Non-pigmented ciliary epithelial cell (primary cell): ENCODE data around the gene PIWIL4.
"Not testable (repeated sequence)": the region's sequence is repeated elsewhere in the genome, so short reads cannot be mapped to it uniquely, and the experiment has no call there.

Source experiments
- DNase-seq: peaks from one replicate; pipeline ENCODE4 v3.0.0-alpha.2; 2010; ENCODE audit warnings: low read depth

PIWIL4 gene

DNA sequence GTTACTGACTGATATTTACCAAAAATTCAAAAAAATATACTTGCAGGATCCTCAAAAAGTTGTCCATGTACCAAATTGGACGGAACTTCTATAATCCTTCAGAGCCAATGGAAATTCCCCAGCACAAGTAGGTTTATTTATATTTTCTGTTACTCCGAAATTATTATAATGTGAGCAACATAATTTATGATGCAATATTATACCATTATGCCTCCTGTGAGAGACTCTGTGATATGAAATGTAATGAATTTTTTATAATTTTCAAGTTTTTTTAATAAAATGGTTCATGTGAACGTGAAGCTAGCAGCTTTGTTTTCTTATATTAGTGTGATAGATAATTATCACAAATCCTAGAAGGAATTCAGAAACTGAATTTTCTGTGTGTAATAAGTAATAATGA lies 18.2 kb downstream of the PIWIL4 start:
- no peak for DNase-seq

DNA sequence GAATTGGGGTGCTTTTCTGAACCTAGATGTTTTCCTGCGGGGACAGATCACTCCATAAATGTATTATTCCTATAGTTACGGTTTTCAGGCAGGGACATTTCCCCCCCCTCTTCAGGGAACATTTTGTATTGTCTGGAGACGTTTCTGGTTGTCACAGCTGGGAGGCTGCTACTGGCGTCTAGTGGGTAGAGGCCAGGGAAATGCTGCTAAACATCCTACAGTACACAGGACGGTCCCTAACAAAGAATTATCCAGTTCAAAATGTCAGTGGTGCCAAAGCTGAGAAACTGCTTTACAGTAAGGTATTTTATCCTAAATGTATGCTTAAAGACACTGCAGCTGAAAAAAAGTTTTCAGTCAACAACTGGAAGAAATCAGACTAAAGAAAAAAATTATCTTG lies 19.4 kb downstream of the PIWIL4 start:
- no peak for DNase-seq

DNA sequence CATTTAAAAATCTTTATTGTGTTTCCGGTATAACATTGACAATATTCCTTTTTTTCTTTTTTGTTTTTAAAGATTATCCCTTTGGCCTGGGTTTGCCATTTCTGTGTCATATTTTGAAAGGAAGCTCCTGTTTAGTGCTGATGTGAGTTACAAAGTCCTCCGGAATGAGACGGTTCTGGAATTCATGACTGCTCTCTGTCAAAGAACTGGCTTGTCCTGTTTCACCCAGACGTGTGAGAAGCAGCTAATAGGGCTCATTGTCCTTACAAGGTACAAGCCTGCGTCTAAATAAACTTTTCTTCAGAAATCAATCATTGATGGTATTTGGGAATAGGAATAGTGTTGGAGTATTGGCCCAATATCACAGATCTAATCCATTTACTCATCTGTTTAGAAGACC lies 19.8 kb downstream of the PIWIL4 start:
- no peak for DNase-seq

DNA sequence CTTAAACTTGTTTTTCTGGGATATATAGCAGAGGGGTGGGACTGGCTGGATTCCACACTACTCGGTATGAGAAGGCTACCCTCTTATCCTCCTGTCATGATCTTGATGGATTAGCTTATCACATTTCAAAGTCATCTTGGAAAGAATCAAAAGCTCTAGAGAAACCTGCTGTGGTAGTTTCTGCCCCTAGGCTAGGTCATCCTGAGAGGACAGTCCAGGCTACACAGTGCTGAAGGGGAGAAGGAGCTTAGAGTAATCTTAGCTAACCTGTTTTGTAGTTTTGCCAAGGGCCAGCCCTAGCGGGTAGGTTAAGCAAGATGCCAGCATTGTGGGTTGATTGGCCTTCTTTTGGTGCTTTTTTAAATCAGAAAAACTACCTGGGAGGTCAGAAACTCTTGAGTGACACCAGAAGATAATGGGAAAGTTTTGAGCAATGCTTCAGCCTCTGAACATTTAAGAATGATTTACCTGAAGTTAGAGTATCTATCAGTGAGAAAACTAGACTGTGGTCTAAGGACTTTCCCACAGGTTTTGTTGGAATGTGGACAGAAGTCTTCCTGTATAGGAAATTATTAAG lies 21.3 kb downstream of the PIWIL4 start:
- DNase-seq, result no peak

DNA sequence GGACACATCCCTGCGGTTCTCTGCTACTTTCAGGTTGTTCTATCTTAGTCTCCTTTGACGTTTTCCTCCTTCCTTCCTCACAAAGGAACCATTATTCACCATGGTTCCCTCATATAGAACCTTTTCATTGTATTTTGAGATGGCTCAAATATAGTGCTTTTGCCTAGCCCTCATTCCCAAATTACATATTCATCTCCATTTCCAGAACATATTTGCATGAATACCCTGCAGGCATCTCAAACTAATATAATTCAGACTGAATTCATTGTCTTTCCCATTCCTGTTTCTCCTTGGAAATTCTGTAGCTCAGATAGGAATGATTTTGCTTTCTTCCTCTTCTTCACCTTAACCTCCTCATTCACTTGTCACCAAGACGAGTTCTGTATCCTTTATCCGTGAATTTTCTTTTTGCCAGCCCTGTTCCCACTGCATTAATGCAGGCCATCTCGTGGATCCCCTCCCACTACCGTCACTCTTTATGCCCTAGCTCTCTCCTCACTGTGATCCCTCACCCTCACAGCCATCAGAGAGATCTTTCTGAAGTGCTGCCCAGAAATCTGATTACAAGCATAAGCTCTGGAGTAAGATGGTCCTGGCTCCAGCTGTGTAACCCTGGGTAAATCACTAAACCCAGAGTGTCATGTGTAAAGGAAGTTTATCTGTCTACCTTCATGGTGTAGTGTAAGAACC lies 23.3 kb downstream of the PIWIL4 start:
- DNase-seq, result no peak

DNA sequence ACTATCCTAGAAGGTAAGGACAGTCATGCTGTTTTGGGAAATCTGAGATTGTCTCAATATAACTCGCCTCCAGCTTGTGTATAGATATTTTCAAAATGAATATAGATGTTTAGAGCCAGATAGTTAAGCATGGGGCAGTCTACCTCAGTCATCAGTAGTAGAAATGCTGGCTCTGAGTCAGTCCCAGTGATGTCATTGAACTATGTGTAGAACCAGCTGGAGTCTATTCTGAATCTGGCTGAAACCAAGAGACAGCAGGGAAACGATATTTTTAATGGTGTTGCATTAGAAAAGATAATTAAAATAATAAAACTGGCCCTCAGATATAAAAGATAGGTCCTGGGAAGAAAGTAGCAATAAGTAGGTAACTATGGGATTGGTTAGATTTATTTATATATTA lies 25.9 kb downstream of the PIWIL4 start:
- DNase-seq, result no peak

DNA sequence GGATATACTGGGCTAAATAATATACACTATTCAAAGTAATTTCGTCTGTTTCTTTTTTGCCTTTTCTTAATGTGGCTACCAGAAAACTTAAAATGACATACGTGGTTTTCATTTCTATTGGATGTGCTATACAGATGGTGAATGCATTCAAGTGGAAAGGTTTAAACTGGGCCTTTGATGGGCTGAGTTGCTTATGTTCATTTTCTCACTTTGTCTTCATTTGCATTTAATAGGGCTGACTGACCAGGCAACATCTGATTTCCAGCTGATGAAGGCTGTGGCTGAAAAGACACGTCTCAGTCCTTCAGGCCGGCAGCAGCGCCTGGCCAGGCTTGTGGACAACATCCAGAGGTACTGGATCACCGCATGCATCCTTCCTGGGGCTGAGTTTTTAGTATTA lies 27.9 kb downstream of the PIWIL4 start:
- DNase-seq, result no peak

DNA sequence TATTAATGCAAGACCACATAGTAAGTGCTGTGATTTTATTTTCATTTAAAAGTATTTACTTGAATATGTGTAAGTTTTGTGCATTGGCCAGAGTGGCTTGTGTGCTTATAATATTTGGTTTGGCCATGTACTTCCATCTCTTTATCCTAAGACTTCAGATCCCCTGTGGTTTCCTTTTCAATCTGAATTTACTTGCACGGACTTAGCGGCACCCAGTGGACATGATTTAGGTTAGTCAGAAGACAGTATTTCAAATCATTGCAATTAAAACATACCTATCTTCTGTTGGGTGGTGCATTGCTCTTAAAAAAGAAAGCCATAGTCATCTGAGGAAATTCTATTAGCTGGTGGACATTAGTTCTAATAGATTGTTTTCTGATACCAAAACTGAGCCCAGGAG lies 30.7 kb downstream of the PIWIL4 start:
- DNase-seq, result no peak

DNA sequence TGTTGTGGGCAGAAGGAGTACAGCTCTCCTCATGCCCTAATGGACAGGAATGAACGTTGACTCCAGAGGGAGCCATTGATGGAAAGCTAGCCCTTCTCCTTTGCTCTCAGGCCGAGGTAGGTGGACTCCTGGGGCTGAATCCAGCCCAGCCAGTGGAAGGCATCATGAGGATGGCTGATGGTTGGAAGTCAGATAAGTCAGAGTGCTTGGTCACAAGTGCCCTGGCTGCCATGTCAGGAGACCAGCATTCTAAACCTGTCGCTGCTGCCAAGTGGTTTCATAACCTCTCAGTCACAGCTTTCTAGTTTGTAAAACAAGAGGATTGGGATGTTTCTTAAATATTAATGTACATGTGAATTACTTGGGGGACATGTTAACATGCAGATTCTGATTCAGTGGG lies 32.3 kb downstream of the PIWIL4 start:
- DNase-seq, result no peak

DNA sequence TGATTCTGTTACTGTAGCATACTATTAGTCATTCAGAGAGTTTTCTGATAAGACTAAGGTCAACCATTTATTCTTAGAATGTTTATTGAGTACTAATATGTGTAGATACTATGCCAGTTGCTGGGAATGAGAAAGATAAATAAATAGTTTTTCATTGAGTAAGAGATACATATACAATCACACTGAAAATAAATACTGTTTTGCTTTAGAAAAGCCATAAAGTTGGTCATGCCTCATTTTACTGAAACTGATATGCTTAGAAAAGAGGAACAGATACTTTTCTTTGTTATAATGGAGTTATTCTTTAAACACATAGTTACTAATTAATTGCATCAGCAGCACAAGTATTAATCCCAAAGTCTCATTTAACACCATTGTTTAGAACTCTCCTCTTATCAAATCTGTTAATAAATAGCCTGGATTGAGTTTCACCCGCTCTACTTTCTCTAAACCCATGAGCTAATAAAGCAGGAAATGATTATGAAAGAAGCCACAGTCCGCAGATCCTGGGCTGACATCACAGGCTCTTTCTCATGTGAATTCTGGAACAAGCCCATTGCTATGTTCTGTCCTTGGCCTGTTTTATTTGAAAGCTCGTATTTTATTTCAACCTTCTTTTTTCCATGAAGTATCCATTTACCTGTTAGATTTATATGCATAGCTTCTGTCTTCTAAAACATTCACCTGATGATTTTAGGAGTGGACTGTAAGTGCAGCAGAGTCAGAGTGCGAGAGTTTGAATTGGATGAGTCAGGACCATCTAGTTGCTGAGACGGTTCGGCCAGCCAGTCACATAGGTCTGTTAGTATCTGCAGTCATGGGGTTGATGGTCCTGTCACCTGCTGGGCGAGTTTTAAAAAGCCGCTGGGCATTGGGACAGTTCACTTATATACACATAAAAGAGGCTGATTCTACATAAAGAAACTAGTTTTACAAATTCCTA lies 35.5 kb downstream of the PIWIL4 start:
- DNase-seq, result no peak

DNA sequence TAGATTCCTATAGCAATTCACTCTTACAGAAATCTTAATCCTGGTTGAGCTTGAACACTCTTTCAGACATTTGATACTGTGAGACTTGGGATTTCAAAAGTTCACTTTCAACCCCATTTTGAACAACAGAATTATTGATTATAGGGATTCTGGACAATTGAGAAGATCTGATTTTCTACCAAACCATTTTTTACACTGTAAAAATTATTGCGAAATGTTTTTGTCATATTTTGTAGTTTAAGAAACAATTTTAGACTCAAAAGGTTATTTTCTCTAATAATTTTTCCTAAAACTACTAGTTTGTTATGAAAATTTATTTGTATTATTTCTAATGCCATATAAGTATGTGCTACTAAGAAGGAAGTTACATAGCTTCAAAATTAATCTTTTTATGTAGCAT lies 36.4 kb downstream of the PIWIL4 start:
- no peak for DNase-seq

DNA sequence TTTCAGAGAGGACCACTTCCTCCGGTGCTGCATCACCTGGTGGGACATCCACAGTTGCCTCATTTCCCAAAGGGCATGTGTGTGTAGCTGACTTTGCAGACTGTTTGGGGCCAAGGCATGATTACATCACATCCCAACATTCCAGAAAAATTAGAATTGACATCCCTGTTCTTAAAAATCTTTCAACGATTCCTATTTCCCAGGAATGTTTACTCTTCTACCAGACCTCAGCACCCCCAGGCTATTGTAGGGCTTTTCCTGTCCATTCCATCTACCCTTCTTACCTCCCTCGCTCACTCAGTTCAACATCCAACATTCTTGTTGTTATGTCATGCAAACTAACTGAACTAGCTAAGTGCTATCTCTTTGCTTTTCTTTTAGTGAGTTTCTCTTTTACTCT lies 37.3 kb downstream of the PIWIL4 start:
- DNase-seq, result no peak

DNA sequence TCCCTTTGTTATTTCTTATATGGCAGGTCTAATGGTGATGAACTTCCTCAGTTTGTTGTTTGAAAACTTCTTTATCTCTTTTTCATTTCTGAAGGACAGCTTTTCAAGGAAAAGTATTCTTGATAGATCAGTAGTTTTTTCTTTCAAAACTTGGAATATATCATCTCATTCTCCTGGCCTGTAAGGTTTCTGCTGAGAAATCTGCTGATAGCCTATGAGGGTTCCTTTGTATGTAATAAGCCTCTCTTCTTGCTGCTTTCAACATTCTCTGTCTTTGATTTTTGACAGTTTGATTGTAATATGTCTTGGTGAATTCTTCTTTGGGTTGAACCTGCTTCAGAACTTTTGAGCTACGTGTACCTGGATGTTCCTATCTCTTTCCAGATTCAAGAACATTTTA lies 46.0 kb downstream of the PIWIL4 start:
- no peak for DNase-seq

DNA sequence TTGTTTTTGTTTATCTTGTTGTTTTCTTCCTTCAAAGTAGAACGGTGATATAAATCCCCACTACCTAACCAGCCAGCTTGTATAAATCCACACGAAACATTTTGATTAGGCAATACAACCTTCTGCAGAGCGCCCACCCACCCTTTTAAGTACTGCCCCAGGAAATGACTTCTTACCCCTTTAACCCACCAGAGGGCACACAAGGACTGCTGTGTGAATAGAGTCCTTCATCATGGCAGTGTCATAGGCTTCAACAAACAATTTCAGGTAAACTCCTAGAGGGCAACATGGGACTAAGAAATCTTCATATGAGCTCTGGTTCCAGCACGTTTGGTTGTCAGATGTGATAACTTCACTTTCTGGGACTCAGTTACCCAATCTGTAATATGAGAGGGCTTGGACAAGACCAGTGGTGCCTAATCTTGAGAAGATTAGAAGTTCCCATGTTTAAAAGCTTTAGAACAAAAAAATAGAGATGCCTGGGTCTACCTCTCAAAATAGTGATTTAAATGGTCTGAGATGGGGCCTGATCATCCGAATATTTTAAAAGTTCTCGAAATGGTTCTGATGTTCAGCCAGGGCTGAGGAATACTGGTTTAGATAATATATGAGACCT lies 56.1 kb downstream of the PIWIL4 start:
- DNase-seq, result peak; percentile 60

DNA sequence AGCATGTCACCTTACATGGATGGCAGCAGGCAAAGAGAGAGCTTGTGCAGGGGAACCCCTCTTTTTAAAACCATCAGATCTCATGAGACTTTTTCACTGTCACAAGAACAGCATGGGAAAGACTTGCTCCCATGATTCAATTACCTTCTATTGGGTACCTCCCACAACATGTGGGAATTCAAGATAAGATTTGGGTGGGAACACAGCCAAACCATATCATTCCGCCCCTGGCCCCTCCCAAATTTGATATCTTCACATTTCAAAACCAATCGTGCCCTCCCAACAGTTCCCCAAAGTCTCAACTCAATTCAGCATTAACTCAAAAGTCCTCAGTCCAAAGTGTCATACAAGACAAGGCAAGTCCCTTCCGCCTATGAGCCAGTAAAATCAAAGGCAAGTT lies 58.3 kb downstream of the PIWIL4 start:
- not testable (repeated sequence) for DNase-seq

DNA sequence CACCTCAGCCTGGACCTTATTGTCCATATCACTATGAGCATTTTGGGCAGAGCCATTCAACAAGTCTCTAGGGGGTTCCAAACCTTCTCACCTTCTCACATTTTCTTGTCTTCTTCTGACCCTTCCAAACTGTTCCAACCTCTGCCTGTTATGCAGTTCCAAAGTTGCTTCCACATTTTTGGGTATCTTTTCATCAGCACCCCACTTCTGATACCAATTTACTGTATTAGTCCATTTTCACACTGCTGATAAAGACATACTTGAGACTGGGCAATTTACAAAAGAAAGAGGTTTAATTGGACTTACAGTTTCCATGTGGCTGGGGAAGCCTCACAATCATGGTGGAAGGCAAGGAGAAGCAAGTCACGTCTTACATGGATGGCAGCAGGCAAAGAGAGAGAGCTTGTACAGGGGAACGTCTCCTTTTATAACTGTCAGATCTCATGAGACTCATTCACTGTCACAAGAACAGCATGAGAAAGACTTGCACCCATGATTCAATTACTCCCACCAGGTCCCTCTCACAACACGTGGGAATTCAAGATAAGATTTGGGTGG lies 59.9 kb downstream of the PIWIL4 start:
- DNase-seq, result not testable (repeated sequence)

DNA sequence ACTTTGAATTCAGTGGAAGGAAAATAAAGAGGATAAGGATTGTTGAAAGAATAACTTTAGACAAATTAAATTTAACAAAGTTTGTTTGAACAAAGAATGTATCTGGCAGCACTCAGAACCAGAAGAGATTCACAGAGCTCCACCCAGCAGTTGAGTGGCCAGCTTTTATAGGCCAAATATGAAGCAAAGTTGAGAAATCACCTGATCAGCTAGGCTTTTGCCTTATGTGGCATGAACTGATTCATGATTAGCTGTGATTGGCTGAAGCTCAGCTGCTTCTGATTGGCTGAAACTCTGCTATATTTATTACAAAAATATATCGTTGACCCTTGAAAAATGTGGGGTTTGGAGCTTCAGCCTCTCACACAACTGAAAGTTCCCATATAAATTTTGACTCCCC lies 62.6 kb downstream of the PIWIL4 start:
- no peak for DNase-seq

DNA sequence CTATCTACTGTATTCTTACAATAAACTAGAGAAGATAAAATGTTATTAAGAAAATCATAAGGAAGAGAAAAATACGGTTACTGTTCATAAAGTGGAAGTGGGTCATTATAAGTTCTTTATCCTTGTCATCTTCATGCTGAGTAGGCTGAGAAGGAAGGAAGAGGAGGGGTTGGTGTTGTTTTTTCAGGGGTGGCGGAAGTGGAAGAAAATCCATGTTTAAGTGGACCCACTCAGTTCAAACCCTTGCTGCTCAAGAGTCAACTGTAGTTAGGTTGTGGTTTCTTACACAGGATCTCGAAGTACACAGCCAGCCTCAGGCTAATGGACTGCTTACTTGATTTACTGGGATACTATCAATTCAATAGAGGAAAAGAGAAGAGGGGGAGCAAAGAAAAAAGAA lies 63.1 kb downstream of the PIWIL4 start:
- DNase-seq, result no peak

DNA sequence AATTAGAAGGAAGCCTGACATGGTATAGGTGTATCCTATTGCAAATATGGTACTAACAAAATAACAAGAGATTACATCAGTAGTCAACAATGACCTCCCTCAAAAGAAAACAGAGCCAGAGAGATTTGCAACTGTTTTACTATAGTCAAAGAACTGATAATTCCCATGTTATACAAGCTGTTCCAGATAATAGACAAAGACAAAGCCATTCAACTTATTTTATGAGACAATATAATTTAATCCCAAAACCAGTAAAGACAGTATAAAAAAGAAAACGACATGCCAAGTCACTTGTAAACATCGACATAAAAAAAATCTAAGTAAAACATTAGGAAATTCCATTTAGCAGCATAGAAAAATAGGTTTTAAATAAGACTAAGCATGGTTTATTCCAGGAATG lies 65.2 kb downstream of the PIWIL4 start:
- no peak for DNase-seq

DNA sequence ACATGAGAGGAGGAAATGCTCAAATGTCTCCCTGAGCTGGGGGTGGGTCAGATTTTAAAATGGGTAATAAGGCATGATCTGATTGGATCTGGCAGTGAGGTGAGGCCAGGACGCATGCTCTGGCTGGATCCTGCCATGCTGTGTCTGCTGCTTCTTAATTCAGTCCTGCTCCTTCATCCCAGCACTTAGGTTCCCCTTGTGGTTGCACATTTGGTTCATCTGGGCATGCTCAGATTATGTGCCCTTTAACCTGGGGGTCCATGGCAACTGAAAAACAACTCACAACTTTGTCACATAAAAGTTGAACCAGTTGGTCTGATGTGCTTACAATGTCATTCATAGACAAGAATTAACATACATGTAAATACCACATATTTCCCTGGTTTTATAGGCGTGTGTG lies 67.9 kb downstream of the PIWIL4 start:
- DNase-seq, result no peak

DNA sequence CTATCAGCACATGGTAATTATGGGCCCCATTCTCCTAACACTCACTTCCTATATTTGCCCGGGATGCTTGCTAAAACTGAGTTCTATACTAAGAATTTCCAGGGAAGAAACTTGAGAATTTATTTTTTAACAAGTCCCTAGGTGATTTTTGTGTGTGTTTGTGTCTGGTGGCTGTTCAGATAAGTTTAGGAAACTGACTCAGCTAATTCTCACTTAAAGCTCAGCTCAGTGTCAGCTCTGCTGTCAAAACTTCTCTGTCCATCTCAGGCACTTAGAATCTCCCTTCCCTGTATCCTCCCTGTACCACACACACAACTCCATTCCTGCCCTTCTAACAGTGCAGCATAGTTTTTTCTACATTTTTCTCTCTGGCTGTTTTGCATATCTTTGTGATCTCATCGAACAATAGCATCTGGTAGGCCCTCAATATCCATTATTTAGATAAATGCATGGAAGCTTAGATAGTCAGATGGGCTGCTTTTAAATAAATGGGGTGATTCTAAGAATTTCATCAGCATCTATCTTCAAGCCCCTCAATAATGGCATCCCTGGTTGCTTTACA lies 69.3 kb downstream of the PIWIL4 start:
- DNase-seq, result no peak

DNA sequence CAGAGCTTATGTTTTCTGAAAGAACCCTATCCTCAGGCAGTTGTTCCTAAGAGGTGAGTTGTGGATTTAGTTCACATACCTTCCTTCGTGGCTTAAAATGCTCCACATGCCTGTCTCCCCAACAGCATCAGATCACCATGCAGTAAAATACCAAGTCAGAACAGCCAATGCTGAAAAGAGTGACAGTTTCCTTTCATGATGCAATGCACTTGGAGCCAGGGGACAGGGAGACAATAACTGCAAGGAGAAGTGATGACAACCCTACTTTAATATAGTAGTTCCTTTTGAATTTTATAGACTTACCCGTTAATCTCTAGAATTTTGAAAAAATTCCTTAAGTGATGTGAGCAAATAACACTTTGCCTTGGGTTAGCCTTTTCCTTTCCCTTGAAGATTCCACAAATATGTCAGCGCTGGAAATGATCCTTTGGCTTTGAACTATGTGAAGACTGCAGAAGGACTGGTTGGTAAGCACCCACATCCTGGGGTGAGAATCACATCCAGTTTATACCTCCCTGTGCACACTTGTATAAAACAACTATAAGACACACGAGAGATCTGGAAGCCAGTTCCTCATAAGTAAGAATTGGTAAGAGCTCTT lies 71.2 kb downstream of the PIWIL4 start:
- DNase-seq, result no peak
